Amygdala (tissue), 56 donors: Measurements from ENCODE around the gene BACH1.

Source experiments
- DNase-seq, 56 donors: peaks; one replicate each; lab custom pipeline; 2025; lab: John Stamatoyannopoulos, UW

Gene BACH1

DNA sequence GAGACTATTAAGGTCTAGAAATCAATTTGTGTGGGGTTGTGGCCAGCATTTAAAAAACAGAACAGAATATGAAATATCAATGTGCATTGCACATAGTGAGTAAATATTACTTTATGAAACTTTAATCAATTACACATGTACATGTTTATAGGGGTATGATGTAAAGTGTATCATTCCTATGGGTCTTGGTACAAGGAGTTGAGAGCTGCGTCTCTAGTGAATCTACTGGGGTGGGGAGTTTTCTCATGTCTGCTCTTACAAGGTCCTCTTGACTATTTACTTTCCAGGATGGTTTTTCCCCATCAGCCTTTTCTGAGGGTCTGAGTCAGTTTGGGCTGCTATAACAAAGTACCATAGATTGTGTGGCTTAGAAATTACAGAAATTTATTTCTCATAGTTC, 75.8 kb downstream of the BACH1 start:
- DNase-seq, result no peak

DNA sequence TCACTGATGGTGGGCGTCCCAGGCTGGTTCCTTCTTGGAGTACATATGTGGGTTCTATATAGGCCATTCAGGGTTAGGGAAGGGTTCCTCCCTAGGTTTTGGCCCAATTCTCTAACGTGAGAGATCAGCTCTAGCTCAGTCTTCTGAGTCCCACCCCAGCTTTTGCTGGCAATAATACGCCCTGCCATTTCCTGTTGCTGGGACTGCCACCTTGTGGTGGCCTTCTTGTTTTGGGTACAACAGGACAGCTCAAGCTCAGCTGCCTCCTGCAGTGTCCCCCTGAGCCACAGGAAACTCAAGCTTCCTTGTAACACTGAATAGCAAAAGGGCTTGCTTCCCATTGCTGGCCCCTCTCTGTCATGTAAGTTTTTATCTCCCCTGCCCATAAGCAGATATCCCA, 77.8 kb downstream of the BACH1 start:
- peak in 3 of 56 donors; percentile 8 to 12 (median 12) for DNase-seq

DNA sequence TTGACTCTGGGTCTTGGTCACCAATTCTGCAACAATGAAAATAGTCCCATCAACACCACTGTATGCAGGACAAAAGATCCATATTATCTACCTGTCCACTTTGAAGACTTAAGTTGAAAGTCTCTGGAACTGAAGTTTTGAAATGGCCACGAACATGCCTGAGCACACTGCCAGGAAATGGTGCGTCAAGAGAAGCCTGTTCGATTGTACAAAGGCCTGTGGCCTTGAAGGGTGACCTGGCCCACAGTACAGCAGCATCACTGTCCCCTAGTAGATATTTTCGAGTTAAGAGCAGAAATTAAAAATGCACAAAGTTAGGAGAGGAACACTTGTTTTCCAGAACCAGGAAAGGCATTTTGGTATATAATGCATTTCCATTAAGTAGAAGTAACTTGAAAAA, 78.5 kb downstream of the BACH1 start:
- no peak for DNase-seq

DNA sequence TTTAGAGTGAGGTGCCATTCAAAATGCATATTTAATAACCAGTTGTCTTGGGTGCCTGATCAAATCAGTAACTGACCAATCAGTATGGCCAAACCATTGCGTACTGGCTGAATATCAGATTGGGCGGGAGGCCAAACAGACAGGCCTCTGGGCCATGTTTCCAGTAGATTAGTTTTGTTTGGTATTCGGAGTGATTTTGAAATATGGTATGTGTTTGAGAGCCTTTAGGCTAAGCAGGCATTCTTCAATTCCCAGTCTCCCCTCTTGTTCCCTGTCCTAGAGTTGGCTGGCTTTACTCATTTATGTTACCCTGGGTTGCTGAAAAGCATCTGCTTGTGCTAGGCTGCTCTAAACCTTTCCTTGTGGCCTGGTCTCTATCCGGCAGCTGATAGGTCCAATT, 80.1 kb downstream of the BACH1 start:
- no peak for DNase-seq

DNA sequence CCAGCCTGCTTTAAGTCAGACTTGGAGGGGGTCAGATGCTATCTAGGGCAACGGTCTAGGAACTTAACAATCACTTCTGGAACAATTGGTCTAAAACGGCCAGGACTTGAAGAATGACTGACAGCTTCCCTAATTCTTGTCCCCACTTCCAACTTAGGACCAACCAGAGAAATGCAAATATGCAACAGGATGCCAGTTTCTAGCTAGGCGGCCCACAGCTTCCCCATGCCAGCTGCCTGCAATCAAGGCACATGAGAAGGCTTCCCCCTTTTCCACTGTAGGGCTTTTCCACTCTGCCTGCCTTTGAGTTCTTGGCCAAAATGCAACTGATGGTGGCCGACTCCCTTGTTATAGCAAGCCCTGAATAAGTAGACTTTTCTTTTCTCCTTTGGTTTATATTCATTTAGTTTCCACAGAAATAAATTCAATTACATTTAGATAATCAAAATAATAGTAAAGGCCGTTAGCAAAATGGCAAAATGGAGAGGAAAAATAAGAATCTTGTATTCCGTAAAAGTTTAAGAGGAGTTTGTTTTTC, 80.9 kb downstream of the BACH1 start:
- no peak for DNase-seq

DNA sequence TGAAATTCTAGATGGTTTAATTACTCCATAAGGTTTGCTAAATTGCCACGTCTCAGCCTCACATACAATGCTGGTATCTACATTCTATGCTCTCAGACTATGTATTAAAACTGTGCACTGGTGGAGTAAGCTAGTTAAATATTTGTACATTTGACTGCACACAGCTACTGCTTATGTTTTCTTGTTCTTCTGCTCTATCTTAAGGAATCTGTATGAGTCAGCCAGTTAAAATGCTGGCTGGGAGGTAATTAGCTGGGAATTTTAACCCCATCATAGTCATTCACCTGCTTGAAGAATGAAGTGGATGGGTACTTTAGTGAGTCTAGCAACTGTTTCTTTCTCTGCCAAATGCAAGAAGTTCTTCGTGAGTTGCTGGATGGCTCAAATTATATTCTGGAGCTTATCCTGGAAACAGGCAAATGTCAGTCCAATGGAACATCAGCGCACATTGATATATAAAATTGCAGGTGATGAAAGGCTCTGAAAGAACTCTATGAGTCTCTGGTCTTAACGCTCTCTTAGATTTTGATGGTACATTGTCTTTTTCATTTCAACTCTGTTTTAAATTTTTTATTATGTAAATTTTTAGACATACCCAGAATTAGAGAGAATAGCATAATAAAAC, 83.4 kb downstream of the BACH1 start:
- DNase-seq, result no peak

DNA sequence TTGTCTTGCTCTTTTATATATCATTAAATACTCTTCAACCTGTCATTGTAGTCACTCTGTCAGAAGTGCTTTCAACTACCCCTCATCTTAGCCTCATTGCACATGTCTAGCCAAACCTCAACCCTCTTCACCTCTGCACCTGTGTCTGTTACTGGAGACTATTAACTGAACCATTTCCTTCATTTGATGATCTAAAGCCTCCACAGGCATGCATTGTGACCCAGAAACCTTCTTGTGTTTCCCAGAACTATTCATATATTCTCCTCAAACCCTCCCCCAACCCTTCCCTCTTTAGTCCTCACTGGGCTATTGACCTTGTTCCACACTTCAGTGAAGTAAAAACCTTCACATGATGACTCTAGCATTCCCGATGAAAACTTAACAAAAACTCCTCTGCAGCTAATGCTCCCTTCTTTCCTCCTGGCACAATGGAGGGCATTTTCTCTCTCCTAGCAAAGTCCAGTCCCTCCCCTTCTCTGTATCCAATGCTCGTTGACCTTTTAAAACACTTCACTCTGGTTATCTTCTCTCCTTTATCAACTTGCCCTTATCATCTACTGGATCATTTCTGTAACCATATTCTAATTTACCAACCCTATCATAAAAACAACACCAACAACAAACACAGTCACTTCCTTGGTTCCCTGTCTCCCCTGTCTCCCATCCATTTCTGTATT, 86.1 kb downstream of the BACH1 start:
- DNase-seq, result no peak

DNA sequence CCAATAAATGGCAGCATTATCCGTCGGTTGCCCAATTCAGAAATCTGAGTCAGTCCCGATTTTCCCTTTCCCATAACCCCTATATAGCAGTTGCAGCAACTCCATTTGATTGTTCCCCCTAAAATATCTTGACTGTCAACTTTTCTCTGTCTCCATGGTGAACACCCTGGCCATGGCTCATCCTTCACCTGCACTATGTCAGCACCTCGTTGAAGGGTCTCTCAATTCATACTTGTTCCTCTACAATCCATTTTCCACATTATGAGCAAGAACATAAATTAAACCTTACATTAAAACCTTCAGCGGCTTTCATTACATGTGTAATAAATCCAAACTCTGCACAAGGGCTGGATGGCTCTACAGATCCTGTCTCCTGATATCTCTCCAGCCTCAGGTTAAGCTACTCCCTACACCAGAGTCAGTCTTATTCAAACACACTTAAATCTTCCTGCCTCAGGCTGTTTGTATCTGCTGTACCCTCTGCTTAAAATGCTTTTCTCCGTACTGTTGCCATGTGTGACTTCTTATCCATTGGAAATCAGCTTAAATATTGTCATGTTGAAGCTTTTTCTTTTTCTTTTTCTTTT, 87.3 kb downstream of the BACH1 start:
- no peak for DNase-seq

DNA sequence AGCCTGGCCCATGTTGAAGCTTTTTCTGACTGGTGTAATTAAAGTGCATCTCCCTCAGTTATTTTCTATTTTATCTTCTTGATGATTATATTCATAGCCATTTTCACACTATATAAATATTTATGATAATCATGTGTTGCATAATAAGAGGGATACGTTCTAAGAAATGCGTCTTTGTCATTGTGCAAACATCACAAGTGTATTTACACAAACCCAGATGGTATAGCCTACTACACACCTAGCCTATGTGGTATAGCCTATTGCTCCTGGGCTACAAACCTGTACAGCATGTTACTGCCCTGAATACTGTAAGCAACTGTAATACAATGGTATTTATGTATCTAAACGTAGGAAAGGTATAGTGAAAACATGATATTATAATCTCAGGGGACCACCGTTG, 88.1 kb downstream of the BACH1 start:
- no peak for DNase-seq

DNA sequence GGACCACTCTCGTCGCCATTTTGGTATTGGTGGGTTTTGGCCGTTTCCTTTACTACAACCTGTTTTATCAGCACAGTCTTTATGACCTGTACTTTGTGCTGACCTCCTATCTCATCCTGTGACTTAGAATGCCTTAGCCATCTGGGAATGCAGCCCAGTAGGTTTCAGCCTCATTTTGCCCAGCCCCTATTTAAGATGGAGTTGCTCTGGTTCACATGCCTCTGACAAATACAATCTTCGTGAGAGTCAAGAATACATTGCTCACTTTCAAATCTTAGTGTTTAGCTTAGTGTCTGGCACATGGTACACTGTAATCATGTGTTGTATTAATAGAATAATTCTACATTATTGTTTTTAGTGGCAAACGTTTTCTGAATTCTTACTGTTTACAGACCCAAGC, 88.9 kb downstream of the BACH1 start:
- DNase-seq, result no peak

DNA sequence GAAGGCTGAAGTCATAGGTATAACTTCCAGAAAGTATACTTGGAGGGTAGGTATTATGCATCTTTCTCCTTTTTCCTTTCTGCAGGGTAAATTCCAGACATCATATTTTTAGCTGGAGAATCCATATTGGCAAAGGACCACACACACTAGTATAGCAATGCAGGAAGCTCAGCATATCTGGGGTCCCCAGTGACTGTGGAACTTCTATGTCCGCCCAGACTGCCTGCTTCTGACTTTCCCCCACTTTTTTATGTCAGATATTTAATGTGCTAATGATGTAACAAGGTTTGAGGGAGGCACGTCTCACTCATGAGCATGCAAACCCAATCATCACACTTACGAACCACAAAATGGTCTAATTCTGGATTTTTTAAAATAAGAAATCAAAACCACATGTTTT, 90.4 kb downstream of the BACH1 start:
- no peak for DNase-seq

DNA sequence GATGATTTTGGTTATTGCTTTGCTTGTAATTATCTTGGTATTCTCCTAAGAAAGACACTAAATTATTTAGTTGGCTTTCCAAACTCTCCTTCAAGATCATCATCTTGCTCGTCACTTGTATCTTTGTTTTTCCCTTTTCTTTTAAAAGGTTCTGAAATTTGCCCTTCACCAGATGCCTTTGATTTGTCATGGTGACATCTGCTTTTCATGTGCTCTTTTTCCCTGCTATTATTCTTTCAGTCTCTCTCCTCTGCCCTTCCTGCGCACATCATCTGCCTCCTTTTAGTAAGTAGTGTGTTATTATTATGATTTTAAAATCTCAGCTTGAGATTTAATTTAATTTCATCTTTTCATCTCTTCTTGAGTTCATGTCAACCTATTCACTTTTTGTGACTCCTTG, 92.1 kb downstream of the BACH1 start:
- no peak for DNase-seq

DNA sequence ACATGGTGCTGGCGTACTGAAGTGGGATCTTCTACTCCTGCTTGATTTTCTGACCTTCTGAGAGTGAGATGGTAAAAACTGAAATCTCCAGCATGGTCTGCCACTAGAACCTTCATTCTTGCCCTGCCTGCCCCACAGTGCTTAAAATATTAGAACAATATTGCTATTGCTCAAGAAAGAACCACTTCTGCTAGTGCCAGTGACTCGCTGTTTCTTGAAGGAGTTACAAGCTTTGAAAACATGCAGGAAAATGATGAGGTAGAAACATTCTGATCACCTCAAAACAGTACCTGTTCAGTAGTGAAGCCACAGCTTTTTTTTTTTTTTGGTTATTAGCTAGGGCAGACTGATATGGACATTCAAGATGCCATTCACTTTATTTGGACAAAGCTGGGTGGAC, 95.3 kb downstream of the BACH1 start:
- DNase-seq, result no peak
